Measurements from ENCODE around the gene CASZ1.

CASZ1 gene

GRCh38 chr1:10596780-10597179 is 199.7 kb downstream of the CASZ1 start:
- DNase-seq = no peak

- no peak for DNase-seq
Observed at GRCh38 chr1:10594595-10595223, 201.7 kb downstream of the CASZ1 start.

- DNase-seq = no peak
Observed at GRCh38 chr1:10593750-10594149, 202.7 kb downstream of the CASZ1 start.

DNA sequence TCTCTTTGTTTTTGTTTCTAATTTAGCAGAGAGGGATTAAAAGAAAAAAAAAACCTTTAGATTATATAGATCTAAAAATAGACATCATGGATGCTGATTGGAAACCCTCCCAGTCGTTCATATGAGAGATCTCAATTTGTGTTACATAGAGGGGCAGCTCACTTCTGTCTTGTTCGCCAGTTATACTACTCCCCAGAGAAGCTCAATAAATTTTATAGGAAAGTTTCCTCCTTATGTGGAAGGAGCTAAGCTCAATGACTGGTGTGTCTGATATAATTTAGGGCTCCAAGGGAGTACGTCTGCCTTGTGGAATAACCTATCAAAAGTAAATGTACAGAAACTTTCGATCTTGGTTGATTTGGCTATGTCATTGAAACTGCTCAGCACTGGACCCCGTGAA is 204.1 kb downstream of the CASZ1 start:
- DNase-seq = no peak

- no peak for DNase-seq
Observed at GRCh38 chr1:10591010-10591409, 205.4 kb downstream of the CASZ1 start.

DNA sequence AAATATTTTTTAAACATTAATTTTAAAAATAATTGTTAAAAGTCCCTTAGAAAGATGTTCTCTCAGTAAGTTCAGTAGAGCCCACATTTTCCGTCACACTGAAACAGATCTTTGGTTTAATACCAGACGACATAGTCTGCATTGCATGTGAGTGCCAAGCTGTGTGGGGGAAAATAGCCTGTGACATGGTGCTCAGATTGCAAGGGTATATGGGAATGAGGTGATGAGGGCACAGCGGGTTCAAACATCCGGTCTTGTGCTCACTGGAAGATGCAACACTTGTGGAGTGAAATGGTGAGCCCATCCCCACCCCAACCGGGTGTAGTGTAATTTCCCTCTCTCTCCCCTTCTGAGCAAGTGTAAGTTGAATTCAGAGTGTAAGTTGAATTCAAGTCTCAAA is 207.4 kb downstream of the CASZ1 start:
- DNase-seq = no peak

DNA sequence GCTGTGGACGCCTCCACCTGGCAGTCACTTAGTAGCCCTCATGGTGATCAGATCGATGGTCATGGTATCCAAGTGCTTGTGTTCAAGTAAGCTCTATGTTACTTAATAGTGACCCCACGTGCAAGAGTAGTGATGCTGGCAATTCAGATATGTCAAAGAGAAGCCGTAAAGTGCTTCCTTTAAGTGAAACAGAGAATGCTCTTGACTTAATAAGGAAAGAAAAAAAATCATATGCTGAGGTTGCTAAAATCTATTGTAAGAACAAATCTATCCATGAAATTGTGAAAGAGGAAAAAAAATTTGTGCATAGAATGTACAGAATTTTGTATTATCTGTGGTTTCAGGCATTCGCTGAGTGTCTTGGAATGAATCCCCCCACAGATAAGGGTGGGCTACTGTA is 207.8 kb downstream of the CASZ1 start:
- no peak for DNase-seq
